Chondrocyte (in vitro differentiated cells): Measurements from ENCODE around the gene KLC4. TPM values are rescaled to one million over a fixed set of nuclear protein-coding genes. Genes with fewer than 3 reads are reported as not detected.

Experiments used
- DNase-seq: peaks from one replicate; pipeline ENCODE4 v3.0.0; 2021; ENCODE audit warnings: mixed read lengths, low spot score
- H3K27ac Mint-ChIP-seq: one replicate; pipeline ENCODE4 v1.8.0; 2021; ENCODE audit warnings: mild to moderate bottlenecking, moderate library complexity, mixed read lengths; ENCODE audit not compliant: unreplicated experiment
- H3K27me3 Mint-ChIP-seq: 2 replicates; pipeline ENCODE4 v1.8.0; 2021; ENCODE audit warnings: low read depth, mixed read lengths
- H3K36me3 Mint-ChIP-seq: 2 replicates; pipeline ENCODE4 v1.8.0; 2021; ENCODE audit warnings: low read depth, mixed read lengths
- H3K4me1 Mint-ChIP-seq: 2 replicates; pipeline ENCODE4 v1.8.0; 2021; ENCODE audit warnings: low read depth, mild to moderate bottlenecking, mixed read lengths
- H3K4me3 Mint-ChIP-seq: one replicate; pipeline ENCODE4 v1.8.0; 2021; ENCODE audit warnings: mild to moderate bottlenecking, moderate library complexity, mixed read lengths; ENCODE audit not compliant: unreplicated experiment
- H3K9me3 Mint-ChIP-seq: 2 replicates; pipeline ENCODE4 v1.8.0; 2021; ENCODE audit warnings: low read depth, mixed read lengths
- CTCF ChIP-seq: fragments of 200-600 bp; sonication (generic); IDR thresholded peaks from 2 replicates; pipeline ENCODE4 v1.5.0; 2021; ENCODE audit warnings: antibody characterized with exemption, mild to moderate bottlenecking, moderate library complexity
- total RNA-seq: library from RNA; stranded (reverse); gene quantifications from 3 replicates; pipeline ENCODE4 v1.2.1, GENCODE V29; 2021

Gene KLC4
- total RNA-seq, 1 donor from 2014 or later: 30.0 TPM

DNA sequence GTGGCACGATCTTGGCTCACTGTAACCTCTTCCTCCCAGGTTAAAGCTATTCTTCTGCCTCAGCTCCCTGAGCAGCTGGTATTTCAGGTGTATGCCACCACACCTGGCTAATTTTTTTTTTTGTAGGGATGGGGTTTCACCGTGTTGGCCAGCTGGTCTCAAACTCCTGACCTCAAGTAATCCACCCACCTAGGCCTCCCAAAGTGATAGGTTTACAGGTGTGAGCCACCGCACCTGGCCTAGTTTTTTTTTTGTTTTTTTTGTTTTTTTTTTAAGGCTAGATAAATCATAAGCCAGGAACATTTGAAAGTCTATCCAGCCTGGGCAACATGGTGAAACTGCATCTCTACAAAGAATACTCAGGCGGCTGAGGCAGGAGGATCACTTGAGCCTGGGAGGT lies 27.1 kb upstream of the KLC4 start:
- Mint-ChIP-seq H3K27me3 (no peaks in the 10 kb centered on the region), H3K9me3 (no peaks in the 10 kb centered on the region), H3K4me3 (no peak overlapping the region), H3K27ac (peak overlapping the region; percentile 32), H3K36me3 (peaks cover 29% of the 10 kb centered on the region), H3K4me1 (peaks cover 3% of the 10 kb centered on the region)
- no peak for TF ChIP-seq CTCF
- no peak for DNase-seq

DNA sequence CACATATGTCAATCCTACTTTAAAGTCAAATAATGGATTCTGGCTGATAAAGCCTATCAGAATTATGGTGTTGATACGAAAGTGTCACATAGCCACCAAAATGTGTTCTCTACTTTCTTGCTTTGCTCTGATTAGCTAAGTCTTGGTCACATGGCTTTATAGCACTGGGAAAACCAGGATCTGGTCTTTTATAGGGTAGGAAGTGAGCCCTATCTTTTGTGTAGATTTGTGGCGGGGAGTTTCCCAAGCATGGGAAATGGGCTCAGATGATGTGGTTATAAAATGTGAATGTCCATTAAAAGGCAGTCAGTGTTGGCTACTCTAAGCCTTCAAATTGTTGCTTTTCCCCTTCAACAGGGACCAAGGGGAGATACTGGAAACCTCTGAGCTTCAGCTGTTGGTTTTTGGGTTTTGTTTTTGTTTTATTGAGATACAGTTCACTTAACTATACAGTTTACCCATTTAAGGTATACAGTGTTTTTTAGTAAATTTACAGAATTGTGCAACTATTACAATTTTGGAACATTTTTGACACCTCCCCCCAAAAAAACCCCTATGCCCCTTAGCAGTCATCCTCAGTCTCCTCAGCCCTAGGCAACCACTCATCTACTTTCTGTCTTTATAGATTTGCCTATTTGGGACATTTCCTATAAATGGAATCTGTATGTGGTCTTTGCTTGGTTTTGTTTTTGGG lies 25.8 kb upstream of the KLC4 start:
- Mint-ChIP-seq H3K27ac (no peak overlapping the region), H3K4me1 (peaks cover 3% of the 10 kb centered on the region), H3K36me3 (peaks cover 33% of the 10 kb centered on the region), H3K27me3 (no peaks in the 10 kb centered on the region), H3K4me3 (no peak overlapping the region), H3K9me3 (no peaks in the 10 kb centered on the region)
- DNase-seq: no peak
- no peak for TF ChIP-seq CTCF

- Mint-ChIP-seq H3K27me3 (no peaks in the 10 kb centered on the region), H3K4me1 (peaks cover 3% of the 10 kb centered on the region), H3K36me3 (peaks cover 34% of the 10 kb centered on the region), H3K9me3 (no peaks in the 10 kb centered on the region), H3K27ac (no peak overlapping the region), H3K4me3 (no peak overlapping the region)
- DNase-seq: no peak
- no peak for TF ChIP-seq CTCF
Observed at GRCh38 chr6:43034190-43034525, 25.3 kb upstream of the KLC4 start.

- H3K27ac Mint-ChIP-seq: peak overlapping the region; percentile 76
- H3K36me3 Mint-ChIP-seq: peaks cover 36% of the 10 kb centered on the region
- no peak for TF ChIP-seq CTCF
- DNase-seq: no peak
- H3K4me1 Mint-ChIP-seq: peaks cover 3% of the 10 kb centered on the region
- H3K9me3 Mint-ChIP-seq: no peaks in the 10 kb centered on the region
- no peaks in the 10 kb centered on the region for H3K27me3 Mint-ChIP-seq
- H3K4me3 Mint-ChIP-seq: no peak overlapping the region
Observed at GRCh38 chr6:43035495-43036194, 23.8 kb upstream of the KLC4 start.

GRCh38 chr6:43036712-43037111 lies 22.7 kb upstream of the KLC4 start:
- H3K4me3 Mint-ChIP-seq: no peak overlapping the region
- no peak for DNase-seq
- no peaks in the 10 kb centered on the region for H3K9me3 Mint-ChIP-seq
- H3K4me1 Mint-ChIP-seq: peaks cover 3% of the 10 kb centered on the region
- H3K27me3 Mint-ChIP-seq: no peaks in the 10 kb centered on the region
- H3K27ac Mint-ChIP-seq: no peak overlapping the region
- TF ChIP-seq CTCF: no peak
- peaks cover 40% of the 10 kb centered on the region for H3K36me3 Mint-ChIP-seq
